ENCODE data around the gene CLSTN2.

The CLSTN2 gene

GRCh38 chr3:140097874-140098635 lies 163.1 kb downstream of the CLSTN2 start:
- TF ChIP-seq, protein P1, sequence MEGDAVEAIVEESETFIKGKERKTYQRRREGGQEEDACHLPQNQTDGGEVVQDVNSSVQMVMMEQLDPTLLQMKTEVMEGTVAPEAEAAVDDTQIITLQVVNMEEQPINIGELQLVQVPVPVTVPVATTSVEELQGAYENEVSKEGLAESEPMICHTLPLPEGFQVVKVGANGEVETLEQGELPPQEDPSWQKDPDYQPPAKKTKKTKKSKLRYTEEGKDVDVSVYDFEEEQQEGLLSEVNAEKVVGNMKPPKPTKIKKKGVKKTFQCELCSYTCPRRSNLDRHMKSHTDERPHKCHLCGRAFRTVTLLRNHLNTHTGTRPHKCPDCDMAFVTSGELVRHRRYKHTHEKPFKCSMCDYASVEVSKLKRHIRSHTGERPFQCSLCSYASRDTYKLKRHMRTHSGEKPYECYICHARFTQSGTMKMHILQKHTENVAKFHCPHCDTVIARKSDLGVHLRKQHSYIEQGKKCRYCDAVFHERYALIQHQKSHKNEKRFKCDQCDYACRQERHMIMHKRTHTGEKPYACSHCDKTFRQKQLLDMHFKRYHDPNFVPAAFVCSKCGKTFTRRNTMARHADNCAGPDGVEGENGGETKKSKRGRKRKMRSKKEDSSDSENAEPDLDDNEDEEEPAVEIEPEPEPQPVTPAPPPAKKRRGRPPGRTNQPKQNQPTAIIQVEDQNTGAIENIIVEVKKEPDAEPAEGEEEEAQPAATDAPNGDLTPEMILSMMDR (IDR thresholded peaks at IDR 0.05; ENCODE audit: control insufficient read depth, insufficient read depth, low read depth, low read length, missing control alignments) = no peak
- no peak overlapping the region for H3K4me3 ChIP-seq (ENCODE audit: control insufficient read depth, low read depth, low read length)
- DNase-seq (ENCODE audit: low read depth) = no peak

DNA sequence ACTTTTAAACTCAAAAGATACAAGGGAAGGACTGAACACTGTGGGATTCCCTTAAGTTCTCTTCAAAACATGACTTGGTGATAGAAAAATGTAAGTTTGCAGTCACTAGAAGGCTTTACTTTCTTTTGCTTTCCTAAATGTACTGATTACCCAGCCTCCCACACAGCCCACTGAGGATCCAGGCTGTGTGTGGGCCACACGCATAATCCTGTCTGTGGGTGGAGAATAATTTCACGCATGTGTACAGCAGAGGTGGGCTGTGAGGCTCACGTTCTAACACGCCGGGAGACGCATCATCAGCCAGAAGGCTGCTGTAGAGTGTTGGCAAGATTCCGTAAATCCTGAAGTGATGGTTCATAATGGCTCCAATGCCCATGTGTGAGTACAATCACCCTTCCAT lies 165.5 kb downstream of the CLSTN2 start:
- no peak overlapping the region for H3K4me3 ChIP-seq (ENCODE audit: control insufficient read depth, low read depth, low read length)
- no peak for DNase-seq (ENCODE audit: low read depth)
- TF ChIP-seq, protein P1 (IDR thresholded peaks at IDR 0.05; ENCODE audit: control insufficient read depth, insufficient read depth, low read depth, low read length, missing control alignments) = no peak

DNA sequence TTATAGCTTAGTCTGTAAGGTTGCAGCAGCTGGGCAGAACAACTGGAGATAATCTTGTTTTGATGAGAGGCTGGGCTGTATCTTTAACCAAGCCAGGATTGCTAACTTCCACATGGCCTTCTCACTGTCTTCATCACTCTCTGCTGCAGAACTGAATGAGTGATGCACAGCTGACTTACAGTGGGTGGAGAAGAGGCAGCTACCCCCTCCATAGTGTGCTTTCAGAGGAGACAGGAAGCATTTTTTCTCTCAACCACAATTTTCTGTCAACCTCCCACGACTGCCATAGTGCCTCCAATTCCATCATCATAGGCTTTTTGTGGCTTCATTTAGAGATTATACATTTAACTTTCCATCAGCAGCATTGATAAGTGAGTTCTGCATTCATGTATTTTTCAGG lies 168.2 kb downstream of the CLSTN2 start:
- no peak overlapping the region for H3K4me3 ChIP-seq (ENCODE audit: control insufficient read depth, low read depth, low read length)
- no peak for DNase-seq (ENCODE audit: low read depth)
- TF ChIP-seq, protein P1 (IDR thresholded peaks at IDR 0.05; ENCODE audit: control insufficient read depth, insufficient read depth, low read depth, low read length, missing control alignments) = no peak

DNA sequence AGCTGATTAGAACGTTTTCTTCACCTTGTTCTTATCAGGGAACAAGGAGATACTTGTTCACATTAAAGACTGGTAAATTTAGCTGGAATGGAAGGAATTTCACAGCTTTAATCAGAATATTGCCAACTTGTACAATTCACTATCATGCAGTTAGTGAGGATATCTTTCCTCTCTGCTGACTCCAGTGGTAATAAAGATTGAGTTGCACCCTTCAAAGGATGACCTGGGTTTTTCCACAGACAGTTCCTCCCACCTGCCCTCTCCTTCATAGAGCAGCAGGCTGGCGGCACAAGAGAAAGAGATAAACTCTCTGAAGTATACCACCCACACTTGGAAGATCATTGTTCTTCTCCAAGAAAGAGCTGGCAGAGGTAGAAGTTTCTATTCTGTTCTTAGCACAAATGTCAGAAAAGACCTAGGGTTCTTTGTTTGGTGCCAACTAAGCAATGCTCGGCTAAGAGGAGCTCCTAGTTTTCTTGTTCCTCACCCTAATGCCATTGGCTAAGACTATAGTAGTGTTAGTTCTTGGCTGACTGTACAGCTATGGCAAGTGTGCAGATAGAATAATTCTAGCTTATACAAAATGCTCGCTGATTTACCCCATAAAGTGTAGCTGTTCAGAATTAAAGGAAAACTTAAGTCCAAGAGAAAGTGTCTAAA lies 169.1 kb downstream of the CLSTN2 start:
- no peak overlapping the region for H3K4me3 ChIP-seq (ENCODE audit: control insufficient read depth, low read depth, low read length)
- no peak for DNase-seq (ENCODE audit: low read depth)
- TF ChIP-seq, protein P1 (IDR thresholded peaks at IDR 0.05; ENCODE audit: control insufficient read depth, insufficient read depth, low read depth, low read length, missing control alignments) = no peak

GRCh38 chr3:140113996-140114788 lies 179.2 kb downstream of the CLSTN2 start:
- DNase-seq (ENCODE audit: low read depth) = no peak
- H3K4me3 ChIP-seq (ENCODE audit: control insufficient read depth, low read depth, low read length) = no peak overlapping the region
- TF ChIP-seq, protein P1 (IDR thresholded peaks at IDR 0.05; ENCODE audit: control insufficient read depth, insufficient read depth, low read depth, low read length, missing control alignments) = no peak

DNA sequence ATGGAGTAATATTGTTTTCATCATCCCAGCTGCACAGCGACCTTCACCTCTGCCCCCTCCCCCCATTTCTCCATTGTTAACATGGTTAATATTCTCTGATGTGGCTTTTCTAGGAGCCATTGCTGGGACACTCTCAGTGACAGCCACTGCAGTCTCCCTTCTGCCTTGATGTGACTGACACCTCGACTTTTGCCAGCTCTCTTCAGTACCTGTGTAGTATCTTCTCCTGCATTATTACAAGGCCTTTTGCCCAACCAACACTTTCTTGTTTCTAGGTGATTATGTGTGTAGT lies 179.8 kb downstream of the CLSTN2 start:
- DNase-seq (ENCODE audit: low read depth) = no peak
- TF ChIP-seq, protein P1 (IDR thresholded peaks at IDR 0.05; ENCODE audit: control insufficient read depth, insufficient read depth, low read depth, low read length, missing control alignments) = no peak
- no peak overlapping the region for H3K4me3 ChIP-seq (ENCODE audit: control insufficient read depth, low read depth, low read length)

All from AG09309 (cell line).